22Rv1 (cell line): ENCODE results near the gene ATP9A.

ENCODE experiments used
- H3K27ac ChIP-seq: fragments of 450-650 bp; 2 replicates; pipeline ENCODE4 v1.5.1; 2017
- CTCF ChIP-seq: fragments of 450-650 bp; IDR thresholded peaks from 2 replicates; pipeline ENCODE4 v1.5.1; 2017; ENCODE audit warnings: mild to moderate bottlenecking
- ZFX ChIP-seq: fragments of 450-650 bp; IDR thresholded peaks from 2 replicates; pipeline ENCODE4 v1.6.1; 2017; ENCODE audit warnings: antibody characterized with exemption, borderline replicate concordance

ATP9A gene

DNA sequence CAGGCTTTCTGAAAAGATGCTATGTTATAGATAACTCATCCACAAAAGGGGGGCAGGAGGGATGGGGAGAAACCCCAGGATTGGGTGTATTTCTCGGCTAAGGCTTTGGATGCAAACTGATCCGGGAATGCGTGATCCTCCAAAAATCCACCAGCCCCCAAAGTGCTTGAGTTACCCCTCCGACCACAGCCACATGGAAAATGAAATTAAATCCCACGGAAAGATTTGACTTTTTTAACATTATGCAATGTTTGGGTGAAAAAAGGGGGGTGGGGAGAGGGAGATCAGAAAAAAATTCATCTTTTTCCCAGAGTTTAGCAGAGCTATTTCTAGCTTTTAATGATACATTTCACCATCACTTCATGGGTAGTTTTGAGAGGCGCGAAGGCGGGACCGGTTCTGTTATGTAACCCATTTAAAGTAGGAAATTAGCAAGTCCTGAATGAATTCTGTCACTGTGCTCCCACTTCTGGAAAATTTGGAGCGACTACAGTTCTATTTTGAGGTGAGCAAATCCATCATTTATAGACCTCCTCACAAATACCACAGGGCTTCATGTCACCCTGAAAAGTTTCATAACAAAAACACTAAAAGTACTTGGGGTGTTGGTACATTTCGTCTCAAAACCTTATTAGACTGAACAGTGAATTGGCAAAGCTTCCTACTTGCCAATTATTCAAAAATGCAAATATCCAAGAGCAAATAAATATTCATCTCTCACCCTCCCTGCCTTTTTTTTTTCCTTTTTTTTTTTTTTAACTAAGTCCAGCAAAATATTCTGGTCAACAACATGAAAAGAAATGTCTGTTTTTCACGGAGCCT, 173.7 kb downstream of the ATP9A start:
- H3K27ac ChIP-seq, result no peak overlapping the region
- TF ChIP-seq CTCF, result no peak
- no peak for TF ChIP-seq ZFX

DNA sequence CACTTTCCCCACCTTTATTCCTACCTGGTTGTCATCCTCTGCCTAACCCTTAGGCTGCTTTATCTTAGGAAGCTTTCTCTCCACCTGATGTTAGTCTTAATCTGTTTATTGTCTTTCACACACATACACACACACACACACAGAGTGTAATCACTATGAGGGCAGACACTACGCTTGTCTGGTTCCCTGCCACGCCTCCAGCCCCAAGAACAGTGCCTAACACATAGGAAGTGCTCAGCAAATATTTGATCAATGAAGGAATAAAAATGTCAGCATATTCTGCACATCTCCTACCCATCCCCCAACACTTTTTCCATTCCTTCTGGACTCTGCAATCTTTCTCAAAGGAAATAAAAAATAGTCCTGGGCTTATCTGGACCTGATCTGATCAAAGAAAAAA, 174.6 kb downstream of the ATP9A start:
- TF ChIP-seq ZFX (no peak), CTCF (no peak)

DNA sequence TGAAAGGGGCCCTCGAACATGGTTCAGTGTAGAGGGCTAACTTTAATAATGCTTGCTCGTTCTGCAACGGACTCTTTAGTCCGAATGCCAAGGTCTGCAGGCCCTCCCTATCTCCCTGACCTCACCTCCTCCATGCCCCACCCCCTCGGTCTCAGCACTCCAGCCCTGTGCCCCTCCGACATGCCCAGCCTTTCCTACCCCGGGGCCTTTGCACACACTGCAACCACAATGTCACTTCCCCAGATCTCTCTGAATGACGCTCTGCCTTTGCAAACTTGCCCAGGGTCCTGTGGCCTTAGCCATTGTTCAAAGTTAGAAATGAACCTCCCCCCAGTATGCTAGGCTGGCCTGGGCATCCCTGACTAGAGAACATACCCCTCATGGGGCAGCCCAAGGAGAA, 175.6 kb downstream of the ATP9A start:
- H3K27ac ChIP-seq, result no peak overlapping the region
- TF ChIP-seq CTCF, result no peak
- no peak for TF ChIP-seq ZFX

More for the DNA sequence above, 174.6 kb downstream of the ATP9A start:
- H3K27ac ChIP-seq, result no peak overlapping the region

- no peak for TF ChIP-seq CTCF
- TF ChIP-seq ZFX, result no peak
These were observed 176.3 kb downstream of the ATP9A start for GRCh38 chr20:51591871-51592270.

DNA sequence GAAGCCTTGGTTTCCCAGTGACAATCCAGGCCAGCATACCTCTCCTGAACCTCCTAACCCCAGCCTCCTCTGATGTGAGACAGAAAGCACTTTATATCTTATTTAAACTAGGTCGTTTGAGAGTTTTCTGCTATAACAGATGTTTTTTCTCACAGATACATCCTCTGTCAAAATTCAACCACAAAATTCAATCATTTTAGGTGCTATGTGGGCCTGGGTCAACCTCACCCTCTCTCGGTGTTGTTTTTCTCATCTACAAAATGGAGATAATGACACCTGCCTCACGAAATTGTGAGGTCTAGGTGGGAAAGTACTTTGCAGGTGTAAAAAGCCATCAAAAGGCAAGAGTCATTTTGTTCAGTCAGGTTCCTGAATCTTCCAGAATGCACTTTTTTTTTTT, 179.4 kb downstream of the ATP9A start:
- TF ChIP-seq CTCF (no peak), ZFX (no peak)
- H3K27ac ChIP-seq, result no peak overlapping the region

More at GRCh38 chr20:51591871-51592270, 176.3 kb downstream of the ATP9A start:
- H3K27ac ChIP-seq, result no peak overlapping the region

GRCh38 chr20:51587145-51587544, 181.0 kb downstream of the ATP9A start:
- no peak overlapping the region for H3K27ac ChIP-seq
- TF ChIP-seq ZFX (no peak), CTCF (no peak)

- no peak for TF ChIP-seq ZFX
- no peak for TF ChIP-seq CTCF
- H3K27ac ChIP-seq, result no peak overlapping the region
These were observed 182.2 kb downstream of the ATP9A start for GRCh38 chr20:51586005-51586440.
